ENCODE measurements around the gene CDK9. TPM values are rescaled to one million over a fixed set of nuclear protein-coding genes. Genes with fewer than 3 reads are reported as not detected.

Gene CDK9
- total RNA-seq, 1 donor = 51.5 TPM

DNA sequence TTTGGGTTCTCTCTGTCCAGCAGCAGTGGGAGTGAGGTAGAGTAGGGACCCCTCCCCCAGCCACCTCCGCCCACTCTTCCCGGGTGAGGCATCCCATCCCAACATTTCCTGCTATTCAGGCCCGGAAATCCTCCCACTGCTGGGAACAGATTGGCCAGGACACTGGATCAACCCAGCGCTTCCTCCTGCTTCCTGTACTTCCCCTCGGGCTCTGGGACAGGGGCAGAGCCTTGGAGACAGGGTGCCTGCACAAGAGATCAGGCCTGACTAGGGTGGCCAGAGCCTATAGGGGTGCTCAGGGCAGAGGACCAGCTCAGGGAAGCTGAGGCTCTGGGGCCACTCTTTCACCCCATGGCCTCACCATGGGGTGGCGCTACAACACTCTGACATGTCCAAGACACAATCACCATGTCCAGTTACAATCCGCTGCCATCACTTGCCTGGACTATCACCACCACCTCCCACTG lies 21.9 kb upstream of the CDK9 start:
- H3K4me3 ChIP-seq (ENCODE audit: low read depth, low read length) = no peak overlapping the region
- no peak for DNase-seq (ENCODE audit: low read depth)
- TF ChIP-seq, protein P1, sequence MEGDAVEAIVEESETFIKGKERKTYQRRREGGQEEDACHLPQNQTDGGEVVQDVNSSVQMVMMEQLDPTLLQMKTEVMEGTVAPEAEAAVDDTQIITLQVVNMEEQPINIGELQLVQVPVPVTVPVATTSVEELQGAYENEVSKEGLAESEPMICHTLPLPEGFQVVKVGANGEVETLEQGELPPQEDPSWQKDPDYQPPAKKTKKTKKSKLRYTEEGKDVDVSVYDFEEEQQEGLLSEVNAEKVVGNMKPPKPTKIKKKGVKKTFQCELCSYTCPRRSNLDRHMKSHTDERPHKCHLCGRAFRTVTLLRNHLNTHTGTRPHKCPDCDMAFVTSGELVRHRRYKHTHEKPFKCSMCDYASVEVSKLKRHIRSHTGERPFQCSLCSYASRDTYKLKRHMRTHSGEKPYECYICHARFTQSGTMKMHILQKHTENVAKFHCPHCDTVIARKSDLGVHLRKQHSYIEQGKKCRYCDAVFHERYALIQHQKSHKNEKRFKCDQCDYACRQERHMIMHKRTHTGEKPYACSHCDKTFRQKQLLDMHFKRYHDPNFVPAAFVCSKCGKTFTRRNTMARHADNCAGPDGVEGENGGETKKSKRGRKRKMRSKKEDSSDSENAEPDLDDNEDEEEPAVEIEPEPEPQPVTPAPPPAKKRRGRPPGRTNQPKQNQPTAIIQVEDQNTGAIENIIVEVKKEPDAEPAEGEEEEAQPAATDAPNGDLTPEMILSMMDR (IDR thresholded peaks at IDR 0.05; ENCODE audit: insufficient read depth, low read length) = peak; percentile 10

DNA sequence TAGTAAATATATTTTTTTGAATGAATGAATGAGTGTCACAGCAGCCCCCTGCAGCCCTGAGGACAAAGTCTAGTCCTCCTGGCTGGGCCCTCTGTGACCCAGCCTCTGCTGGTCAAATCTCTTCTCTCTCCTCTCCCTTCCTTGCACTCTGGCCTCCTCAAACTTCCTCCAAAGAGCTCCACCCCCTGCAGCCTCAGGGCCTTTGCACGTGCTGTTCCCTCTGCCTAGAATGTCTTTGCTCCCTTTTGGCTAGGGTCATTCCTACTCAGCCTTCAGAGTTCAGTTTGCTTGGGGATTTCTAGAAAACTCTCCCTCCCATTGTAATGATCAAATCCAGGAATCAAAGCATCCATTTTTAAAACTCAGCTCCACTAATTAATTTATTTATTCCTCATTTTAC lies 20.4 kb upstream of the CDK9 start:
- no peak overlapping the region for H3K4me3 ChIP-seq (ENCODE audit: low read depth, low read length)
- DNase-seq (ENCODE audit: low read depth) = no peak
- TF ChIP-seq, protein P1 (IDR thresholded peaks at IDR 0.05; ENCODE audit: insufficient read depth, low read length) = no peak

DNA sequence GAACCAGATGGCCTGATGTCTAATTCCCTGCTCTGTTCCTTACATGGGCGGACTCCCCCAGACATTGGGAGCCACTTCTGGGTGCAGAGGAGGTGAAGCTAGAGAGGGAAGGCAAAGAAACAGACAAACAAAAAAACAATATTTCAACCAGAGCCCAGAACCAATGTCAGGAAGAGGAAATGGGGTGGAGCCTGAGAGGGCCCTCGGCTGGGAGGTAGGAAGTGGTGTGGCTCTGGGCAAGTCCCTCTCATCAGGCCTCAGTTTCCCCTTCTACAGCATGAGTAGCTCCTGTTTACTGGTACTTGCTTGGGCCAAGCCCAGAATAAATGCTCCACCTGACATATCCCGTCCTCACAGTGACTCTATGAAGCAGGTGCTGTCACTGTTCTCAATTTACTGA lies 18.4 kb upstream of the CDK9 start:
- no peak overlapping the region for H3K4me3 ChIP-seq (ENCODE audit: low read depth, low read length)
- TF ChIP-seq, protein P1 (IDR thresholded peaks at IDR 0.05; ENCODE audit: insufficient read depth, low read length) = no peak
- DNase-seq (ENCODE audit: low read depth) = no peak

DNA sequence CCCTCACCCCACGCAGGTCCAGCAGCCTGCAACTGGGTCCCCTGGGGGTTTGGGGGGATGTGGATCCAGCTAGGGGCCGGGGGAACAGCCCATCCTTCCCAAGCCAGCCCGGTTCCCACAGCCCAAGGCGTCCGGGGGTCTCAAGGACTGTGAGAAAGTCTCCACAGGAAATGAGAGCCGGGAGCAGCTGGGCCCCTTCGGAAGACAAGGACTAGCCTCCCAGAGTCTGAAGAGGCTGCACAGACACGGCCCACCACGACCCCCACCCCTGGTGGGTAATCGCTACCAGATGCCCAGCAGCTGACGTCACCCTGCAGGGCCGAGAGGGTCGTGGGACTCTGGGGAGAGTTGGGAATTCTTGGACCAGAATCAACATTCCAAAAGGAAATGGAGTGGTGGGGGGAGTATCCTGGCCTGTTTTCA lies 17.9 kb upstream of the CDK9 start:
- no peak overlapping the region for H3K4me3 ChIP-seq (ENCODE audit: low read depth, low read length)
- DNase-seq (ENCODE audit: low read depth) = no peak
- TF ChIP-seq, protein P1 (IDR thresholded peaks at IDR 0.05; ENCODE audit: insufficient read depth, low read length) = no peak

DNA sequence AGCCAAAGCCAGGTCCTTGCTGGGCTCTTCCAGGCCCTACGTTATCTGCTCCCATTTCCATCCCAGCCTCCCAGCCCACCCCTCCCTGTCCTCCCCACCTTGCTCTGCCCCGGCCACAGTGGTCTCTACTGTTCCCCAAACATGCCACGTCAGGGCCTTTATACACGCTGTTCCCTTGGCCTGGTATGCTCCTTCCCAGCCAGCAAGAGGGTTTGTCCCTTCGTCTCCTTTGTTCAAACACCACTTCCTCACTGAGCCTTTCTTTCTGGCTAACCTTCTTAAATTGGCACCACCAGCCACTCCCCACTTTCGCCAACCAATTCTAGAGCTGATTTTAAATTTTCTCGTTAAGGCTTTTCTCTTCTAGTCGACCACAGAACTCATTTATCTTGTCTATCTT lies 17.1 kb upstream of the CDK9 start:
- no peak overlapping the region for H3K4me3 ChIP-seq (ENCODE audit: low read depth, low read length)
- TF ChIP-seq, protein P1 (IDR thresholded peaks at IDR 0.05; ENCODE audit: insufficient read depth, low read length) = no peak
- no peak for DNase-seq (ENCODE audit: low read depth)

DNA sequence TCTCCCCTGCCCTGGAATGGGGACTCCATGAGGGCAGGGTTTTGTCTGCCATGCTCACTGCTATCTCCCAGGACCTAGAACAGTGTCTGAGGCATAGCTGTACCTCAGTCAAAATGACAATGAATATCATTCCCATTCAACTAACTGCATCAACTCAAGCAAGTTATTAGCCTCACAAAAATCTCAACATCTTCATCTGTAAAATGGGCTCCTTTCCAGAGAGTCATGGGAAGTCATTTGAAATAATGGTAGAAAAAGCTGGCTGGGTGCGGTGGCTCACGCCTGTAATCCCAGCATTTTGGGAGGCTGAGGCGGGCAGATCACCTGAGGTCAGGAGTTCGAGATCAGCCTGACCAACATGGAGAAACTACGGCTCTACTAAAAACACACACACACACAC lies 16.7 kb upstream of the CDK9 start:
- DNase-seq (ENCODE audit: low read depth) = no peak
- TF ChIP-seq, protein P1 (IDR thresholded peaks at IDR 0.05; ENCODE audit: insufficient read depth, low read length) = no peak

DNA sequence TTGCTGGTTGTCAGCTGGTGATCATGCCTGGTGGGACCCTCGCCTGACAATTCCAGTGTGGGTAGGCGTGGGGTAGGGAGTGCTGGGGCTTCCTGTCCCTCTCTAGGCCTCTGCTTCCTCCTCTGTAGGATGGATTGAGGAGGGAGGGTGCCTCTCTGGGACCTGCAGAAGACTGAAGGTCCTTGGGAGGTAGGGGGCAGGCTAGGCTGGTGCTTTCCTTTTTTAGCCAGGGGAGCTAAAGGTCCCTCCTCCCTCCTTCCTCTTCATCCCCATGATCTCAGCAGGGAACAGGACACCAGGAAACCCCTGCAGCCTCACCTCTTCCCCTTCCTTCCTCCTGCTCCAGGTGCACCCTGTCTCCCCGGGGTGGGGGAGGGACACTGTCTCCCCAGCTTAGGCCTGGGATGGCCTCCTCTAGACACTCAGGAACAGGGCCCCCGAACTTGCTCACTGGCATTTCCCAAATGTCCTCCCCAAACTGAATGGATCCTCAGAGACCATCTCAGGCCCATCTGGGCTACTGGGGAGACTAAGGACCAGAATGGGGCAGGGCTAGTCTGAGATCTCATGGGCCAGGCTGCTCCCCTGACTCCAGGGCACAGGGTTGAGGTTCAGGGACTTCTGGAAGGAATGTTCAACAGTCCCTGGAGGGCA lies 15.8 kb upstream of the CDK9 start:
- no peak overlapping the region for H3K4me3 ChIP-seq (ENCODE audit: low read depth, low read length)
- TF ChIP-seq, protein P1 (IDR thresholded peaks at IDR 0.05; ENCODE audit: insufficient read depth, low read length) = no peak
- no peak for DNase-seq (ENCODE audit: low read depth)

More for the DNA sequence above, 16.7 kb upstream of the CDK9 start:
- H3K4me3 ChIP-seq (ENCODE audit: low read depth, low read length) = no peak overlapping the region

Measured in fibroblast of the aortic adventitia (primary cell).